ENCODE measurements around the gene SARS1. TPM values are rescaled to one million over a fixed set of nuclear protein-coding genes. Genes with fewer than 3 reads are reported as not detected.

SARS1 gene
- total RNA-seq, 1 donor from 2014 or later: 153 TPM

DNA sequence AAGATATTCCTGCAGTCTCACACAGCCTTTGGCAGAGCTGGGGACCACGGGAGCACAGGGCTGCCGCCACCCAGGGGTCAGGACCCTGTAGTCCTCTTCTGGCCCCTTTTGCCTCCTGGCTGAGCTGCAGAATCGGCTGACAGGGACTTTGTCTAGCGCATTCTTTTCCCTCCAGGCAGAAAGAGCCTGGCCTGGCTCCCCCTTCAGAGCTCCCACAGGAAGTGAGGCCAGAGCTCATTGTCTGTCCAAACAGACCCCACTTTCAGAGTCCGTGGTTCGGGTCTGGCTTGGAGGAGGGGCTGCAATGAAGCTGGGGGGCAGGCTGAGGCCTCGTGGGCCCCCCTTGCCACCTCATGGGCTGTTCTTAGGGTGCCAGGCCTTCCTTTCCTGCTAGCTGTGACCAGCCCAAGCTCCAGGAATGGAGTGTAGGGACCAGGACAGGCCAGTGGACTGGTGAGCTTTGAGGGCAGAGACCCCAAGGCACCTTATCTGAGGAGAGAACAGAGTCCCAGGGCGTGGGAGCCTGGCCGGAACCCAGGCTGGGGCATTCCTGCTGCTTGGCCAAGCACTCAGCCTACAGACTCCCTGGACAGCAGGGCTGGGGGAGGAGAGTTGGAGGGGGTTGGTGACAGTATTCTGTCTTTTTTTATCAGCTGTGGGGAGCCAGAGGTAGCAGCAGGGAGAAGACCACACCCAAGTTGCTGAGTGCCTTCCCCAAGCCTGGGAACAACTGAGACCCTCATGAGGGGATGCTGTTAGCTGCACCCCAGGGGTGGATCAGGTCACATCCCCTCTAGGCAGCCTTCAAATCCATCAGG lies 40.3 kb downstream of the SARS1 start:
- TF ChIP-seq, protein P1, sequence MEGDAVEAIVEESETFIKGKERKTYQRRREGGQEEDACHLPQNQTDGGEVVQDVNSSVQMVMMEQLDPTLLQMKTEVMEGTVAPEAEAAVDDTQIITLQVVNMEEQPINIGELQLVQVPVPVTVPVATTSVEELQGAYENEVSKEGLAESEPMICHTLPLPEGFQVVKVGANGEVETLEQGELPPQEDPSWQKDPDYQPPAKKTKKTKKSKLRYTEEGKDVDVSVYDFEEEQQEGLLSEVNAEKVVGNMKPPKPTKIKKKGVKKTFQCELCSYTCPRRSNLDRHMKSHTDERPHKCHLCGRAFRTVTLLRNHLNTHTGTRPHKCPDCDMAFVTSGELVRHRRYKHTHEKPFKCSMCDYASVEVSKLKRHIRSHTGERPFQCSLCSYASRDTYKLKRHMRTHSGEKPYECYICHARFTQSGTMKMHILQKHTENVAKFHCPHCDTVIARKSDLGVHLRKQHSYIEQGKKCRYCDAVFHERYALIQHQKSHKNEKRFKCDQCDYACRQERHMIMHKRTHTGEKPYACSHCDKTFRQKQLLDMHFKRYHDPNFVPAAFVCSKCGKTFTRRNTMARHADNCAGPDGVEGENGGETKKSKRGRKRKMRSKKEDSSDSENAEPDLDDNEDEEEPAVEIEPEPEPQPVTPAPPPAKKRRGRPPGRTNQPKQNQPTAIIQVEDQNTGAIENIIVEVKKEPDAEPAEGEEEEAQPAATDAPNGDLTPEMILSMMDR (conservative IDR thresholded peaks at IDR 0.05; ENCODE audit: low read depth, low read length): no peak
- peak overlapping the region; percentile 35 for H3K4me3 ChIP-seq (ENCODE audit: low read depth, low read length)
- DNase-seq (ENCODE audit: low read depth): no peak

DNA sequence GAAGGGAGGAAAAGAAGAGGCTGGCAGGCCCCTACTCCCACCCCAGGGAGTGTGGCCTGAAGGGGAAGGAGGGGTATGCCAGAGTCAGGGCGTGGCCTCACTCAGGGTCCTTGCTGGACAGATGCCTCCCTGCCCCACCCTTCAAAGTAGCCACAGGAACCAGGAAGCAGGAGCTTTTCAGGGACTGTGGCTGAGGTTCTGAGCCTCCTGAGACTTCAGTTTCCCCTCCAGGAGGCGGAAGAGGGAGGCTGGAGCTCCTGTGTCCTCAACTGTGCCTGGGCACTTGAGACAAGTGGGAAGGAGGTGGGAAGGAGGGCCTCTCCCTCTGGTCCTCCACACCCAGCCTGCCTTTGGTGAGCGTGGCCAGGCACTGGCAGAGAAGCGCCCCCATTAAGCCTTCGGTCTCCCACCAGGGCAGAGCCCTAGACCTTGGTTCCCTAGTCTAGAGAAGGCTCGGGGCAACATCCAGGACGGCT lies 40.9 kb downstream of the SARS1 start:
- peak overlapping the region; percentile 35 for H3K4me3 ChIP-seq (ENCODE audit: low read depth, low read length)
- DNase-seq (ENCODE audit: low read depth): no peak
- TF ChIP-seq, protein P1 (conservative IDR thresholded peaks at IDR 0.05; ENCODE audit: low read depth, low read length): peak; percentile 6

- TF ChIP-seq, protein P1 (conservative IDR thresholded peaks at IDR 0.05; ENCODE audit: low read depth, low read length): peak; percentile 25
- H3K4me3 ChIP-seq (ENCODE audit: low read depth, low read length): no peak overlapping the region
- no peak for DNase-seq (ENCODE audit: low read depth)
Measured at GRCh38 chr1:109255097-109255651, 41.5 kb downstream of the SARS1 start.

GRCh38 chr1:109255678-109256077 lies 42.0 kb downstream of the SARS1 start:
- no peak for DNase-seq (ENCODE audit: low read depth)
- H3K4me3 ChIP-seq (ENCODE audit: low read depth, low read length): no peak overlapping the region
- TF ChIP-seq, protein P1 (conservative IDR thresholded peaks at IDR 0.05; ENCODE audit: low read depth, low read length): no peak

DNA sequence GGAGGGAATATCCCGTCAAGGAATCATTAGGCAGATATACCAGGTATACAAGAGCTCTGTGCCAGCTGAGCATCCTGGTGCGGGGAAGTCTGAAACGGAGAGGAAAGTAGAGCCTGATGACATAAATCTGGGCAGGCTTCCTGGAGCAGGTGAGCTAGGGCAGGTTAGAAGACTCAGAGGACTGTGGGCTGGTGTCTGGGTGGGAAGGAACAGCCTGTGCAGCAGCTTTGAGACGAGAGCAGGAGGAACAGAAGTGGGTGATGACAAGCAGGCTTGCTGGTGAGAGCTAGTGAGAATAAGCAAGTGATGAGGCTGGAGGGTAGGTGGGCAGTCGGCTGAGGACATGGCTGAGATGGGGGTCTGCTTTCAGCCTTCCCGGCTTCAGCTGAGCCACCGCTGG lies 42.4 kb downstream of the SARS1 start:
- TF ChIP-seq, protein P1 (conservative IDR thresholded peaks at IDR 0.05; ENCODE audit: low read depth, low read length): no peak
- no peak overlapping the region for H3K4me3 ChIP-seq (ENCODE audit: low read depth, low read length)
- DNase-seq (ENCODE audit: low read depth): no peak

DNA sequence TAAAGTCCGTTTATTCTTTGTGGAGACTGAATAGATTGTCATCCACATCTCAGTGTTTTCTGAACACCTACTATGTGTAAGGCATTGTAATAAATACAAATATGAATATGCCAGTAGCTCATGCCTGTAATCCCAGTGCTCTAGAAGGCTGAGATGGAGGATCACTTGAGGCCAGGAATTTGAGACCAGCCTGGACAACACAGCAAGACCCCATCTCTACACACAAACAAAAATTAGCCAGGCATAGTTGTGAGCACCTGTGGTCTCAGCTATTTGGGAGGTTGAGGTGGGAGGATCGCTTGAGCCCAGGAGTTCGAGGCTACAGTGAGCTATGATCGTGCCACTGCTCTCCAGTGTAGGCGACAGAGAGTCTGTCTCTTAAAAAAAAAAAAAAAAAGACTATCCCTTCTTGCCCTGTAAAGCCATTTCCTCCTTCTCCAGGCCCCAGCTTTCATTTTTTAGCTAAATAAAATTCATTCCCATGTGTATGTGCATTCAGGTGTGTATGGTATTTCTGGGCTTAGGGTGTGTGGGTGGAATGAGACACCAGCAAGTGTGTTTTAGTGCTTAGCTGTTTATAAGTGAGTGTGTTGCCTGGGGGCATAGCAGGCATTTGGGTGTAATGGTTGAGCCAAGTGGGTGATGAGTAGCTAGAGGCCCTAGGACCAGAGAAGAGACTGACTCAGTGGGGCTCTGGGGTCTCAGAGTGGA lies 43.4 kb downstream of the SARS1 start:
- TF ChIP-seq, protein P1 (conservative IDR thresholded peaks at IDR 0.05; ENCODE audit: low read depth, low read length): no peak
- H3K4me3 ChIP-seq (ENCODE audit: low read depth, low read length): no peak overlapping the region
- DNase-seq (ENCODE audit: low read depth): peak; percentile 55
